Measurements from ENCODE around the gene SLC2A6. TPM values are rescaled to one million over a fixed set of nuclear protein-coding genes. Genes with fewer than 3 reads are reported as not detected.

SLC2A6 gene
- total RNA-seq, 4 donors from 2014 or later: 0.29 to 3.7 (median 0.49) TPM

GRCh38 chr9:133427658-133428348 is 51.1 kb downstream of the SLC2A6 start:
- Histone ChIP-seq H3K4me3 (peak overlapping the region; percentile 43), H3K4me1 (peaks cover 17% of the 10 kb centered on the region), H3K9me3 (no peaks in the 10 kb centered on the region), H3K27ac (no peak overlapping the region), H3K27me3 (peaks cover 21% of the 10 kb centered on the region), H3K36me3 (no peaks in the 10 kb centered on the region)
- TF ChIP-seq POLR2A (IDR thresholded peaks at IDR 0.05) (no peak), EP300 (IDR thresholded peaks at IDR 0.05) (no peak), POLR2AphosphoS5 (IDR thresholded peaks at IDR 0.05) (no peak)
- TF ChIP-seq, protein P1, sequence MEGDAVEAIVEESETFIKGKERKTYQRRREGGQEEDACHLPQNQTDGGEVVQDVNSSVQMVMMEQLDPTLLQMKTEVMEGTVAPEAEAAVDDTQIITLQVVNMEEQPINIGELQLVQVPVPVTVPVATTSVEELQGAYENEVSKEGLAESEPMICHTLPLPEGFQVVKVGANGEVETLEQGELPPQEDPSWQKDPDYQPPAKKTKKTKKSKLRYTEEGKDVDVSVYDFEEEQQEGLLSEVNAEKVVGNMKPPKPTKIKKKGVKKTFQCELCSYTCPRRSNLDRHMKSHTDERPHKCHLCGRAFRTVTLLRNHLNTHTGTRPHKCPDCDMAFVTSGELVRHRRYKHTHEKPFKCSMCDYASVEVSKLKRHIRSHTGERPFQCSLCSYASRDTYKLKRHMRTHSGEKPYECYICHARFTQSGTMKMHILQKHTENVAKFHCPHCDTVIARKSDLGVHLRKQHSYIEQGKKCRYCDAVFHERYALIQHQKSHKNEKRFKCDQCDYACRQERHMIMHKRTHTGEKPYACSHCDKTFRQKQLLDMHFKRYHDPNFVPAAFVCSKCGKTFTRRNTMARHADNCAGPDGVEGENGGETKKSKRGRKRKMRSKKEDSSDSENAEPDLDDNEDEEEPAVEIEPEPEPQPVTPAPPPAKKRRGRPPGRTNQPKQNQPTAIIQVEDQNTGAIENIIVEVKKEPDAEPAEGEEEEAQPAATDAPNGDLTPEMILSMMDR (IDR thresholded peaks at IDR 0.05): no peak
- DNase-seq (ENCODE audit: low spot score in 2 of 2): no peak
- WGBS: 63% methylated on average over 10 of the region's 10 CpGs

DNA sequence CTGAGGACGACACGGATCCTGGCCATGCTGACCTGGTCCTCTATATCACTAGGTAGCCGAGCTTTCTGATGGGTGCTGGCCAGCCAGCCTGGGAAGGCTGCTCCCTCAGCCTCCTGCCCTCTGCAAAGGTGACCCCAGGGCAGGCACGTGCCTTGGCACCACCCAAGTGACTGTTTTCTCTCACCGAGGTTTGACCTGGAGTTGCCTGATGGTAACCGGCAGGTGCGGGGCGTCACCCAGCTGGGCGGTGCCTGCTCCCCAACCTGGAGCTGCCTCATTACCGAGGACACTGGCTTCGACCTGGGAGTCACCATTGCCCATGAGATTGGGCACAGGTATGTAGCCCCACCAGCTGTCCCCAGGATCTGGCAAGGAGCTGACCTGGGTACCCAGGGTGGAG is 52.9 kb downstream of the SLC2A6 start:
- H3K27me3 ChIP-seq: peaks cover 21% of the 10 kb centered on the region
- WGBS: 80% methylated on average over 1 of the region's 11 CpGs

DNA sequence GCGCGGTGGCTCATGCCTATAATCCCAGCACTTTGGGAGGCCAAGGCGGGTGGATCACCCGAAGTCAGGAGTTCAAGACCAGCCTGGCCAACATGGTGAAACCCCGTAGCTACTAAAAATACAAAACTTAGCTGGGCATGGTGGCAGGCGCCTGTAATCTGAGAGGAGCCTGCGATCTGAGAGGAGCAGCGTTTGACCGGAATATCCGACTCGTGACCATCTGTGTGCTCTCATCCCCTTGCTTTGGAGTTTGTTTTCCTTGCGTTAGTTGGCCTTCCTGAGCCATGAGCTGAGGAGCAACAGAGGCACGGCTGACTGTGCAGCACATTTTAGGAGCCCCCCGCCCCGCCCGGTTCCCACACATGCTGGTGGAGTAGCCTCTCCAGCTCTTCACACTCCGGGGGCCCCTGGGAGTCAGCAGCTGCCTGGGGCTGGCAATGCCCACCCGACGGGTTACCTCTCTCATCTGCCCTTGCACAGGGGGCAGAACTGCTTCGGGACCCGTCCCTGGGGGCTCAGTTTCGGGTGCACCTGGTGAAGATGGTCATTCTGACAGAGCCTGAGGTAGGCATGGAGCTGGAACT is 53.8 kb downstream of the SLC2A6 start:
- Histone ChIP-seq H3K27ac (no peak overlapping the region), H3K4me1 (peaks cover 17% of the 10 kb centered on the region), H3K4me3 (no peak overlapping the region), H3K27me3 (peaks cover 21% of the 10 kb centered on the region), H3K9me3 (no peaks in the 10 kb centered on the region), H3K36me3 (no peaks in the 10 kb centered on the region)
- WGBS: 92% methylated on average over 11 of the region's 22 CpGs
- no peak for DNase-seq (ENCODE audit: low spot score in 2 of 2)
- no peak for TF ChIP-seq EP300 (IDR thresholded peaks at IDR 0.05)
- no peak for TF ChIP-seq POLR2AphosphoS5 (IDR thresholded peaks at IDR 0.05)
- no peak for TF ChIP-seq POLR2A (IDR thresholded peaks at IDR 0.05)
- TF ChIP-seq, protein P1 (IDR thresholded peaks at IDR 0.05): no peak

More for the DNA sequence above, 52.9 kb downstream of the SLC2A6 start:
- Histone ChIP-seq H3K27ac (no peak overlapping the region), H3K4me3 (no peak overlapping the region), H3K9me3 (no peaks in the 10 kb centered on the region), H3K36me3 (no peaks in the 10 kb centered on the region), H3K4me1 (peaks cover 17% of the 10 kb centered on the region)
- no peak for DNase-seq (ENCODE audit: low spot score in 2 of 2)
- TF ChIP-seq POLR2AphosphoS5 (IDR thresholded peaks at IDR 0.05): no peak
- TF ChIP-seq, protein P1 (IDR thresholded peaks at IDR 0.05): no peak
- no peak for TF ChIP-seq EP300 (IDR thresholded peaks at IDR 0.05)
- no peak for TF ChIP-seq POLR2A (IDR thresholded peaks at IDR 0.05)

- TF ChIP-seq POLR2A (IDR thresholded peaks at IDR 0.05) (no peak), EP300 (IDR thresholded peaks at IDR 0.05) (no peak), POLR2AphosphoS5 (IDR thresholded peaks at IDR 0.05) (no peak)
- TF ChIP-seq, protein P1 (IDR thresholded peaks at IDR 0.05): no peak
- Histone ChIP-seq H3K9me3 (no peaks in the 10 kb centered on the region), H3K4me3 (no peak overlapping the region), H3K36me3 (no peaks in the 10 kb centered on the region), H3K4me1 (peaks cover 13% of the 10 kb centered on the region), H3K27ac (no peak overlapping the region), H3K27me3 (peaks cover 18% of the 10 kb centered on the region)
- WGBS: 91% methylated on average over 9 of the region's 12 CpGs
- no peak for DNase-seq (ENCODE audit: low spot score in 2 of 2)
Measured at GRCh38 chr9:133424187-133424586, 54.7 kb downstream of the SLC2A6 start.

DNA sequence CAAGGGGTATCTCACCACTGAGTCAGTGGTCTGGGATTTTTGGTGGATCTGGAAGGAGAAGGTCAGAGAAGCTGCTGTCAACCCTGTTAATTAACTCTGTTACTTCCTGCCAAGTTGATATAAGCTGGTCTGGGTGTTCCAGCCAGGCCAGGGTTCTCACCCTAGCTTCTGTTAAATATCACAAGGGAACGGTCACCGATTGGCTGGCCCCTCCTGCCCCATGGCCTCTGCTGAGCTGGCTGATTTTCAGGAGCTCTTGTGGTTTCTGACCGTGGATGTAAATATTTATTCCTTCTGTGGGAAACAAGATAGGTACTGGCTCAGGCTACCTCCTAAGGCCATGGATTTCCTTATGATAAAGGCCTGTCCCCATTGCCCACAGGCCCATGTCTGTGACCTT is 55.7 kb downstream of the SLC2A6 start:
- H3K27me3 ChIP-seq: peaks cover 9% of the 10 kb centered on the region
- TF ChIP-seq, protein P1 (IDR thresholded peaks at IDR 0.05): no peak
- no peak for TF ChIP-seq POLR2AphosphoS5 (IDR thresholded peaks at IDR 0.05)
- no peak for TF ChIP-seq EP300 (IDR thresholded peaks at IDR 0.05)
- no peak for TF ChIP-seq POLR2A (IDR thresholded peaks at IDR 0.05)
- no peaks in the 10 kb centered on the region for H3K36me3 ChIP-seq
- peaks cover 12% of the 10 kb centered on the region for H3K4me1 ChIP-seq
- H3K4me3 ChIP-seq: no peak overlapping the region
- WGBS: 97% methylated on average over 3 of the region's 3 CpGs
- H3K9me3 ChIP-seq: no peaks in the 10 kb centered on the region
- H3K27ac ChIP-seq: no peak overlapping the region
- no peak for DNase-seq (ENCODE audit: low spot score in 2 of 2)
